Cardiac muscle cell (in vitro differentiated cells and primary cell): Measurements from ENCODE around the gene NAPB. TPM values are rescaled to one million over a fixed set of nuclear protein-coding genes. Genes with fewer than 3 reads are reported as not detected.

Experiments
- DNase-seq, 2 donors: peaks; one replicate each; pipeline versions ENCODE4 v3.0.0 to v3.0.0-alpha.2; 2010 to 2017; ENCODE audit warnings: low read depth in 1 of 2, low spot score in 1 of 2
- H3K27ac ChIP-seq: fragments of 200-600 bp; sonication (generic); 2 replicates; pipeline ENCODE4 v1.5.1; 2016
- H3K27me3 ChIP-seq: fragments of 200-600 bp; sonication (generic); 2 replicates; pipeline ENCODE4 v1.6.0; 2016; ENCODE audit warnings: control low read depth
- H3K36me3 ChIP-seq: fragments of 200-600 bp; sonication (generic); 2 replicates; pipeline ENCODE4 v1.5.1; 2016; ENCODE audit warnings: control low read depth
- H3K4me1 ChIP-seq: fragments of 200-600 bp; sonication (generic); 2 replicates; pipeline ENCODE4 v1.8.1; 2017; ENCODE audit warnings: low read depth, mild to moderate bottlenecking, mixed run types
- H3K4me3 ChIP-seq: fragments of 200-600 bp; sonication (generic); 2 replicates; pipeline ENCODE4 v1.5.1; 2016; ENCODE audit warnings: mild to moderate bottlenecking
- H3K9me3 ChIP-seq: fragments of 200-600 bp; sonication (generic); 2 replicates; pipeline ENCODE4 v1.5.1; 2017; ENCODE audit warnings: low read depth, mild to moderate bottlenecking, control low read depth
- CTCF ChIP-seq: IDR thresholded peaks from 2 replicates; pipeline ENCODE4 v1.5.1; 2012; ENCODE audit warnings: low read depth, mild to moderate bottlenecking, low read length
- polyA plus RNA-seq: library from polyadenylated mRNA; unstranded; fragments of >200 nt; fragmentation: Nextera tagmentation; extraction: Ambion mirVana; gene quantifications from 2 replicates; pipeline ENCODE4 v1.2.1, GENCODE V29; 2016
- total RNA-seq: library from RNA; depleted of rRNA; stranded (reverse); fragments of >200 nt; gene quantifications from 2 replicates; pipeline ENCODE4 v1.2.3, GENCODE V29; 2016

Gene NAPB
- total and polyA plus RNA-seq, 2 experiments from 2014 or later: 12.9 to 16.6 TPM

DNA sequence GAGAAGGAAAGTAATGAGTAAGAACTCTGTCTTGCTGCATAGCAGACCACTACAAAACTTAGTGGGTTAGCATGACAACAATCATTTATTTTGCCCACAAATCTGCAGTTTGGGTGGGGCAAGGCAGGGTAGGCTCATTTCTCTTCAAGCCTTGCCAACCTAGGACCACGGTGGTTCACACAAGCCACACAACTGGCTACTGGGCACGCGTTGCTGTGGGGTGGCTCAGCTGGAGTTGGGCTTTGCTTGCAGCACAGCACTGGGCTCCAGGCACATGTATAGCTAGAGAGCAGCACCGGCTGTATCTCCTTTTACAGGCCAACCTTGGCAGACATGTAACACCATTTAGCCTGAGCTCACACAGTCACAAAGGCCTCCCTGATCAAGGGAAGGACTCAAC is 75.3 kb downstream of the NAPB start:
- no peak for DNase-seq
- Histone ChIP-seq H3K4me1 (peaks cover 19% of the 10 kb centered on the region), H3K27me3 (no peaks in the 10 kb centered on the region), H3K27ac (no peak overlapping the region), H3K9me3 (no peaks in the 10 kb centered on the region), H3K36me3 (no peaks in the 10 kb centered on the region), H3K4me3 (no peak overlapping the region)
- no peak for TF ChIP-seq CTCF

GRCh38 chr20:23344336-23344735 is 77.0 kb downstream of the NAPB start:
- peaks cover 16% of the 10 kb centered on the region for H3K4me1 ChIP-seq
- H3K27me3 ChIP-seq: no peaks in the 10 kb centered on the region
- no peak overlapping the region for H3K4me3 ChIP-seq
- H3K9me3 ChIP-seq: no peaks in the 10 kb centered on the region
- DNase-seq: peak in 1 of 2 donors; percentile 85
- no peak for TF ChIP-seq CTCF
- no peaks in the 10 kb centered on the region for H3K36me3 ChIP-seq
- H3K27ac ChIP-seq: peak overlapping the region; percentile 76

DNA sequence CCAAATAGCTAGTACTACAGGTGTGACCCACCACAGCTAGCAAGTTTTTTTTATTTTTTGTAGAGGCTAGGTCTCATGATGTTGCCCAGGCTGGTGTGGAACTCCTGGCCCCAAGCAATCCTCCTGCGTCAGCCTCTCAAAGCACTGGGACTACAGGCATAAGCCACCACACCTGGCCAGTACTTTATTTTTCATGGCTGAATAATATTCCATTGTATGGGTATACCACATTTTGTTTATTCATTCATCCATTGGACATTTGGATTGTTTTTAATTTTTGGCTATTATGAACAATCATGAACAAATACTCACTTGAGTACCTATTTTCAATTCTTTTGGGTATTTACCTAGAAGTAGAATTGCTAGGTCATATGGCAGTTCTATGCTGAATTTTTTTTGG is 77.7 kb downstream of the NAPB start:
- peaks cover 12% of the 10 kb centered on the region for H3K4me1 ChIP-seq
- H3K9me3 ChIP-seq: no peaks in the 10 kb centered on the region
- no peak for TF ChIP-seq CTCF
- no peak overlapping the region for H3K4me3 ChIP-seq
- H3K27me3 ChIP-seq: no peaks in the 10 kb centered on the region
- no peak for DNase-seq
- no peaks in the 10 kb centered on the region for H3K36me3 ChIP-seq
- peak overlapping the region; percentile 76 for H3K27ac ChIP-seq

GRCh38 chr20:23341073-23341472 is 80.2 kb downstream of the NAPB start:
- no peak overlapping the region for H3K4me3 ChIP-seq
- no peak overlapping the region for H3K27ac ChIP-seq
- DNase-seq: no peak
- TF ChIP-seq CTCF: no peak
- H3K9me3 ChIP-seq: no peaks in the 10 kb centered on the region
- H3K4me1 ChIP-seq: peaks cover 12% of the 10 kb centered on the region
- no peaks in the 10 kb centered on the region for H3K27me3 ChIP-seq
- H3K36me3 ChIP-seq: no peaks in the 10 kb centered on the region

DNA sequence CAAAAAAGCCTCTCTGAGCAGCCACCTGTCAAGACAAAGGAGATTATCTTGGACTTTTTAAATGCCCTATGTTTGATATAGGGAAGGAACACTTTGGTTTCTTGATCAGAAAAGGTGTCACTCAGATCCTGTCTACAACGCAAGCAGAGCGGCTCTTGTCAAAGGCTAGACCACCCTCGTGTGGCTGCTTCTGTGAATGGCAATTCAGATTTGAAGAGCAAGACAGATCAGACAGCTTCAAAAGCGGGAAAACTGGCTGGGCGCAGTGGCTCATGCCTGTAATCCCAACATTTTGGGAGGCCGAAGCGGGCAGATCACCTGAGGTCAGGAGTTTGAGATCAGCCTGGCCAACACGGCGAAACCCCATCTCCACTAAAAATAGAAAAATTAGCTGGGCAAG is 80.8 kb downstream of the NAPB start:
- peaks cover 12% of the 10 kb centered on the region for H3K4me1 ChIP-seq
- H3K4me3 ChIP-seq: no peak overlapping the region
- H3K36me3 ChIP-seq: no peaks in the 10 kb centered on the region
- no peaks in the 10 kb centered on the region for H3K9me3 ChIP-seq
- no peaks in the 10 kb centered on the region for H3K27me3 ChIP-seq
- DNase-seq: peak; percentile 71 to 80
- H3K27ac ChIP-seq: no peak overlapping the region
- peak; percentile 54 for TF ChIP-seq CTCF

DNA sequence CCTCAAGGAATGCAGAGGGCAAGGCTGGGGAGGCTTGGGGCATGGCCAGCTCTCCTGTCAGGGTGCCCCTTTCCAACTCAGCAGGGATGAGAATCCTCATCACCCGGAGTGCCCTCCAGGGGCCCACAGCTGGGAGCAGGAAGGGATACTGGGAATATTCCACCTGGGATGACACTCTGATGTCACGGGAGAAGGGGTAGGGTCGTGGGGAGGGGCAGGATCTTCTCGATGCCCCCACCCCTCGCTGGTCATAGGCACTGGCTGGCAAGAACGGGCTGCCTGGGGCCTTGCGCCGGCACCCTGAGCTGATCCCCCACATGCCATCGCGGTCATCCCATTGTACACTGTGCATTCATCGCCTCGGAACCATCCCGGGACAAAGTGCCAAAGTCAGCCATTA is 81.3 kb downstream of the NAPB start:
- Histone ChIP-seq H3K4me3 (no peak overlapping the region), H3K9me3 (no peaks in the 10 kb centered on the region), H3K4me1 (peaks cover 11% of the 10 kb centered on the region), H3K27me3 (no peaks in the 10 kb centered on the region), H3K36me3 (no peaks in the 10 kb centered on the region), H3K27ac (no peak overlapping the region)
- no peak for TF ChIP-seq CTCF
- DNase-seq: no peak
